Endodermal cell (in vitro differentiated cells): Measurements from ENCODE around the gene NDRG3. TPM values are rescaled to one million over a fixed set of nuclear protein-coding genes. Genes with fewer than 3 reads are reported as not detected.
"Not testable (repeated sequence)": the region's sequence is repeated elsewhere in the genome, so short reads cannot be mapped to it uniquely, and the experiment has no call there.

ENCODE experiments used
- DNase-seq: peaks from one replicate; pipeline ENCODE4 v3.0.0-alpha.2; 2017
- H3K27ac ChIP-seq: 2 replicates; pipeline ENCODE4 v1.5.1; 2013; ENCODE audit warnings: mild to moderate bottlenecking, low read depth, low read length, moderate library complexity
- H3K27me3 ChIP-seq: 2 replicates; pipeline ENCODE4 v1.6.1; 2013; ENCODE audit warnings: mild to moderate bottlenecking, low read length, moderate library complexity; ENCODE audit not compliant: insufficient read depth, control insufficient read depth, poor library complexity, severe bottlenecking
- H3K36me3 ChIP-seq: 2 replicates; pipeline ENCODE4 v1.7.0; 2013; ENCODE audit warnings: mild to moderate bottlenecking, low read length, moderate library complexity; ENCODE audit not compliant: control insufficient read depth, insufficient read depth
- H3K4me1 ChIP-seq: one replicate; pipeline ENCODE4 v1.7.0; 2013; ENCODE audit warnings: low read length; ENCODE audit not compliant: control insufficient read depth, insufficient read depth
- H3K4me3 ChIP-seq: 2 replicates; pipeline ENCODE4 v1.5.1; 2013; ENCODE audit warnings: mild to moderate bottlenecking, low read length, moderate library complexity
- H3K9ac ChIP-seq: 2 replicates; pipeline ENCODE4 v1.6.1; 2013; ENCODE audit warnings: mild to moderate bottlenecking, low read length, moderate library complexity; ENCODE audit not compliant: poor library complexity, severe bottlenecking; ENCODE audit errors: extremely low read depth
- H3K9me3 ChIP-seq: 2 replicates; pipeline ENCODE4 v1.6.1; 2013; ENCODE audit warnings: mild to moderate bottlenecking, low read length, moderate library complexity; ENCODE audit not compliant: control insufficient read depth
- H3K27ac Mint-ChIP-seq: 2 replicates; pipeline ENCODE4 v1.8.0; 2020; ENCODE audit warnings: mixed read lengths
- H3K27me3 Mint-ChIP-seq: 2 replicates; pipeline ENCODE4 v1.8.0; 2021; ENCODE audit warnings: mild to moderate bottlenecking, mixed read lengths; ENCODE audit not compliant: insufficient read depth
- H3K36me3 Mint-ChIP-seq: 2 replicates; pipeline ENCODE4 v1.8.0; 2020; ENCODE audit warnings: low read depth, mixed read lengths
- H3K4me1 Mint-ChIP-seq: 2 replicates; pipeline ENCODE4 v1.8.0; 2020; ENCODE audit warnings: mixed read lengths
- H3K4me3 Mint-ChIP-seq: 2 replicates; pipeline ENCODE4 v1.8.0; 2020; ENCODE audit warnings: mild to moderate bottlenecking, moderate library complexity, mixed read lengths
- H3K9me3 Mint-ChIP-seq: 2 replicates; pipeline ENCODE4 v1.8.0; 2020; ENCODE audit warnings: mild to moderate bottlenecking, mixed read lengths
- WGBS, 2 experiments: methylation state at CpG; one replicate each; pipeline versions ENCODE4 v1.1.5 to v1.1.7; 2013; ENCODE audit warnings: missing lambda C conversion rate in 2 of 2, mixed read lengths in 1 of 2; ENCODE audit not compliant: insufficient coverage in 1 of 2, insufficient read length in 1 of 2; 5-methylcytosine and 5-hydroxymethylcytosine counted together
- total RNA-seq, 2 donors: library from RNA; stranded (reverse); fragmentation: NEBNext Ultra II Directional in 1 of 2; extraction: Animal tissue kit (Norgen Biotek cat#: 25700) in 1 of 2; gene quantifications; 2 replicates in 1 of 2; 3 replicates in 1 of 2; pipeline ENCODE4 v1.2.1, GENCODE V29; 2021
- TF ChIP-seq, protein P1 (sequence below): fragments of 200-600 bp; sonication (generic); conservative IDR thresholded peaks from 2 replicates; pipeline ENCODE4 v1.5.0; 2021; ENCODE audit warnings: antibody characterized with exemption, mild to moderate bottlenecking

Gene NDRG3
- total RNA-seq, 2 donors from 2014 or later, result 24.6 to 26.1 TPM

GRCh38 chr20:36676701-36677421 lies 69.0 kb downstream of the NDRG3 start:
- Mint-ChIP-seq H3K4me1 (peaks cover 9% of the 10 kb centered on the region), H3K27me3 (no peaks in the 10 kb centered on the region), H3K4me3 (peak overlapping the region; percentile 69), H3K9me3 (no peaks in the 10 kb centered on the region), H3K27ac (peak overlapping the region; percentile 72), H3K36me3 (peaks cover 14% of the 10 kb centered on the region)
- Histone ChIP-seq H3K4me1 (no peaks in the 10 kb centered on the region), H3K36me3 (peaks cover 13% of the 10 kb centered on the region), H3K27me3 (no peaks in the 10 kb centered on the region), H3K4me3 (peak overlapping the region; percentile 7), H3K9me3 (no peaks in the 10 kb centered on the region), H3K27ac (no peak overlapping the region), H3K9ac (no peak overlapping the region)
- 76 to 87% methylated on average over 12 to 27 of the region's 27 CpGs for WGBS, 2 experiments
- peak; percentile 98 for DNase-seq
- TF ChIP-seq, protein P1, sequence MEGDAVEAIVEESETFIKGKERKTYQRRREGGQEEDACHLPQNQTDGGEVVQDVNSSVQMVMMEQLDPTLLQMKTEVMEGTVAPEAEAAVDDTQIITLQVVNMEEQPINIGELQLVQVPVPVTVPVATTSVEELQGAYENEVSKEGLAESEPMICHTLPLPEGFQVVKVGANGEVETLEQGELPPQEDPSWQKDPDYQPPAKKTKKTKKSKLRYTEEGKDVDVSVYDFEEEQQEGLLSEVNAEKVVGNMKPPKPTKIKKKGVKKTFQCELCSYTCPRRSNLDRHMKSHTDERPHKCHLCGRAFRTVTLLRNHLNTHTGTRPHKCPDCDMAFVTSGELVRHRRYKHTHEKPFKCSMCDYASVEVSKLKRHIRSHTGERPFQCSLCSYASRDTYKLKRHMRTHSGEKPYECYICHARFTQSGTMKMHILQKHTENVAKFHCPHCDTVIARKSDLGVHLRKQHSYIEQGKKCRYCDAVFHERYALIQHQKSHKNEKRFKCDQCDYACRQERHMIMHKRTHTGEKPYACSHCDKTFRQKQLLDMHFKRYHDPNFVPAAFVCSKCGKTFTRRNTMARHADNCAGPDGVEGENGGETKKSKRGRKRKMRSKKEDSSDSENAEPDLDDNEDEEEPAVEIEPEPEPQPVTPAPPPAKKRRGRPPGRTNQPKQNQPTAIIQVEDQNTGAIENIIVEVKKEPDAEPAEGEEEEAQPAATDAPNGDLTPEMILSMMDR, result no peak

DNA sequence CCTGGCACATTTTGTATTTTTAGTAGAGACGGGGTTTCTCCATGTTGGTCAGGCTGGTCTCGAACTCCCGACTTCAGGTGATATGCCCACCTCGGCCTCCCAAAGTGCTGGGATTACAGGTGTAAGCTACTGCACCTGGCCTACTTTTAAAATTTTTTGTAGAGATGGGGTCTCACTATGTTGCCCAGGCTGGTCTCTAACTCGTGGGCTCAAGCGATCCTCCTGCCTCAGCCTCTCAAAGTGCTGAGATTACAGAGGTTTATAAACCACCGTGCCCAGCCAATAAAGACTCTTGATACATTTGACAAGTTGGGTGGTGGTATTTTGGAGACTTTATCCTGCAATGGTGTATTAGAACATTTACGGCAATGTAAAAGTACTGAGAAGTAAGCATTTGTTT lies 70.3 kb downstream of the NDRG3 start:
- H3K4me1 Mint-ChIP-seq, H3K9ac ChIP-seq, H3K4me1 ChIP-seq, DNase-seq, H3K9me3 Mint-ChIP-seq, H3K36me3 ChIP-seq, H3K27ac Mint-ChIP-seq, H3K4me3 Mint-ChIP-seq, H3K4me3 ChIP-seq, H3K9me3 ChIP-seq, H3K27ac ChIP-seq, H3K27me3 ChIP-seq, H3K27me3 Mint-ChIP-seq: not testable (repeated sequence)
- peaks cover 10% of the 10 kb centered on the region for H3K36me3 Mint-ChIP-seq
- WGBS, 2 experiments, result 95 to 98% methylated on average over 8 of the region's 8 CpGs

DNA sequence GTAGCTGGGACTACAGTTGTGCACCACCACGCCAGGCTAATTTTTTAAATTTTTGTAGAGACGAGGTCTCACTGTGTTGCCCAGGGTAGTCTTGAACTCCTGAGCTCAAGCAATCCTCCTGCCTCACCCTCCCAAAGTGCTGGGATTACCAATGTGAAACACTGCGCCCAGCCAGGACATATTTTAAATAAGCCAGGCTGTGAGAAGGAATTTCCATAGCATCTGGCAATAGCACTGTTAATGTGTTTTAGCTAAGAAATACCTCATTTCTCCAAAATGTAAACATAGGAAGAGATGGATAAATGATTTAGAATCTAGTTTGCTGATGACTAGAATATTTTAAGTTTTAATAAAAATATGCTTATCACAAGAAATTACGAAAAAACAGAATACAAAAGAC lies 72.9 kb downstream of the NDRG3 start:
- H3K36me3 ChIP-seq, result no peaks in the 10 kb centered on the region
- H3K9ac ChIP-seq, result no peak overlapping the region
- no peak overlapping the region for H3K4me3 Mint-ChIP-seq
- H3K9me3 ChIP-seq, result no peaks in the 10 kb centered on the region
- H3K27ac ChIP-seq, result no peak overlapping the region
- peaks cover 7% of the 10 kb centered on the region for H3K4me1 Mint-ChIP-seq
- no peaks in the 10 kb centered on the region for H3K9me3 Mint-ChIP-seq
- WGBS, 2 experiments, result 90 to 91% methylated on average over 2 to 4 of the region's 4 CpGs
- H3K27ac Mint-ChIP-seq, result no peak overlapping the region
- H3K4me1 ChIP-seq, result no peaks in the 10 kb centered on the region
- no peaks in the 10 kb centered on the region for H3K27me3 Mint-ChIP-seq
- peaks cover 9% of the 10 kb centered on the region for H3K36me3 Mint-ChIP-seq
- no peak for DNase-seq
- TF ChIP-seq, protein P1, result no peak
- no peaks in the 10 kb centered on the region for H3K27me3 ChIP-seq
- H3K4me3 ChIP-seq, result no peak overlapping the region
